ENCODE data around the gene LTB.
"Not testable (repeated sequence)": the region's sequence is repeated elsewhere in the genome, so short reads cannot be mapped to it uniquely, and the experiment has no call there.

The LTB gene

DNA sequence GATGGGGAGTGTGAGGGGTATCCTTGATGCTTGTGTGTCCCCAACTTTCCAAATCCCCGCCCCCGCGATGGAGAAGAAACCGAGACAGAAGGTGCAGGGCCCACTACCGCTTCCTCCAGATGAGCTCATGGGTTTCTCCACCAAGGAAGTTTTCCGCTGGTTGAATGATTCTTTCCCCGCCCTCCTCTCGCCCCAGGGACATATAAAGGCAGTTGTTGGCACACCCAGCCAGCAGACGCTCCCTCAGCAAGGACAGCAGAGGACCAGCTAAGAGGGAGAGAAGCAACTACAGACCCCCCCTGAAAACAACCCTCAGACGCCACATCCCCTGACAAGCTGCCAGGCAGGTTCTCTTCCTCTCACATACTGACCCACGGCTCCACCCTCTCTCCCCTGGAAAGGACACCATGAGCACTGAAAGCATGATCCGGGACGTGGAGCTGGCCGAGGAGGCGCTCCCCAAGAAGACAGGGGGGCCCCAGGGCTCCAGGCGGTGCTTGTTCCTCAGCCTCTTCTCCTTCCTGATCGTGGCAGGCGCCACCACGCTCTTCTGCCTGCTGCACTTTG lies 6.8 kb downstream of the LTB start, which contains the start of gene TNF:
TNF (plus strand) TSS at position 231 of the 567 bp plus-strand sequence; CDS start at position 408, 177 bp downstream.
- DNase-seq (ENCODE audit: low spot score): no peak

DNA sequence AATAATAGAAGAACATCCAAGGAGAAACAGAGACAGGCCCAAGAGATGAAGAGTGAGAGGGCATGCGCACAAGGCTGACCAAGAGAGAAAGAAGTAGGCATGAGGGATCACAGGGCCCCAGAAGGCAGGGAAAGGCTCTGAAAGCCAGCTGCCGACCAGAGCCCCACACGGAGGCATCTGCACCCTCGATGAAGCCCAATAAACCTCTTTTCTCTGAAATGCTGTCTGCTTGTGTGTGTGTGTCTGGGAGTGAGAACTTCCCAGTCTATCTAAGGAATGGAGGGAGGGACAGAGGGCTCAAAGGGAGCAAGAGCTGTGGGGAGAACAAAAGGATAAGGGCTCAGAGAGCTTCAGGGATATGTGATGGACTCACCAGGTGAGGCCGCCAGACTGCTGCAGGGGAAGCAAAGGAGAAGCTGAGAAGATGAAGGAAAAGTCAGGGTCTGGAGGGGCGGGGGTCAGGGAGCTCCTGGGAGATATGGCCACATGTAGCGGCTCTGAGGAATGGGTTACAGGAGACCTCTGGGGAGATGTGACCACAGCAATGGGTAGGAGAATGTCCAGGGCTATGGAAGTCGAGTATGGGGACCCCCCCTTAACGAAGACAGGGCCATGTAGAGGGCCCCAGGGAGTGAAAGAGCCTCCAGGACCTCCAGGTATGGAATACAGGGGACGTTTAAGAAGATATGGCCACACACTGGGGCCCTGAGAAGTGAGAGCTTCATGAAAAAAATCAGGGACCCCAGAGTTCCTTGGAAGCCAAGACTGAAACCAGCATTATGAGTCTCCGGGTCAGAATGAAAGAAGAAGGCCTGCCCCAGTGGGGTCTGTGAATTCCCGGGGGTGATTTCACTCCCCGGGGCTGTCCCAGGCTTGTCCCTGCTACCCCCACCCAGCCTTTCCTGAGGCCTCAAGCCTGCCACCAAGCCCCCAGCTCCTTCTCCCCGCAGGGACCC lies 7.8 kb downstream of the LTB start:
- DNase-seq (ENCODE audit: low spot score): no peak

GRCh38 chr6:31573239-31574105 lies 8.8 kb downstream of the LTB start:
- DNase-seq (ENCODE audit: low spot score): no peak

DNA sequence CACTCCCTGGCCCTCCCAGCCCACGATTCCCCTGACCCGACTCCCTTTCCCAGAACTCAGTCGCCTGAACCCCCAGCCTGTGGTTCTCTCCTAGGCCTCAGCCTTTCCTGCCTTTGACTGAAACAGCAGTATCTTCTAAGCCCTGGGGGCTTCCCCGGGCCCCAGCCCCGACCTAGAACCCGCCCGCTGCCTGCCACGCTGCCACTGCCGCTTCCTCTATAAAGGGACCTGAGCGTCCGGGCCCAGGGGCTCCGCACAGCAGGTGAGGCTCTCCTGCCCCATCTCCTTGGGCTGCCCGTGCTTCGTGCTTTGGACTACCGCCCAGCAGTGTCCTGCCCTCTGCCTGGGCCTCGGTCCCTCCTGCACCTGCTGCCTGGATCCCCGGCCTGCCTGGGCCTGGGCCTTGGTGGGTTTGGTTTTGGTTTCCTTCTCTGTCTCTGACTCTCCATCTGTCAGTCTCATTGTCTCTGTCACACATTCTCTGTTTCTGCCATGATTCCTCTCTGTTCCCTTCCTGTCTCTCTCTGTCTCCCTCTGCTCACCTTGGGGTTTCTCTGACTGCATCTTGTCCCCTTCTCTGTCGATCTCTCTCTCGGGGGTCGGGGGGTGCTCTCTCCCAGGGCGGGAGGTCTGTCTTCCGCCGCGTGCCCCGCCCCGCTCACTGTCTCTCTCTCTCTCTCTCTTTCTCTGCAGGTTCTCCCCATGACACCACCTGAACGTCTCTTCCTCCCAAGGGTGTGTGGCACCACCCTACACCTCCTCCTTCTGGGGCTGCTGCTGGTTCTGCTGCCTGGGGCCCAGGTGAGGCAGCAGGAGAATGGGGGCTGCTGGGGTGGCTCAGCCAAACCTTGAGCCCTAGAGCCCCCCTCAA lies 9.9 kb downstream of the LTB start, which contains the start of gene LTA:
LTA (plus strand) TSS at position 249 of the 871 bp plus-strand sequence; CDS start at position 703, 454 bp downstream.
- no peak for DNase-seq (ENCODE audit: low spot score)

DNA sequence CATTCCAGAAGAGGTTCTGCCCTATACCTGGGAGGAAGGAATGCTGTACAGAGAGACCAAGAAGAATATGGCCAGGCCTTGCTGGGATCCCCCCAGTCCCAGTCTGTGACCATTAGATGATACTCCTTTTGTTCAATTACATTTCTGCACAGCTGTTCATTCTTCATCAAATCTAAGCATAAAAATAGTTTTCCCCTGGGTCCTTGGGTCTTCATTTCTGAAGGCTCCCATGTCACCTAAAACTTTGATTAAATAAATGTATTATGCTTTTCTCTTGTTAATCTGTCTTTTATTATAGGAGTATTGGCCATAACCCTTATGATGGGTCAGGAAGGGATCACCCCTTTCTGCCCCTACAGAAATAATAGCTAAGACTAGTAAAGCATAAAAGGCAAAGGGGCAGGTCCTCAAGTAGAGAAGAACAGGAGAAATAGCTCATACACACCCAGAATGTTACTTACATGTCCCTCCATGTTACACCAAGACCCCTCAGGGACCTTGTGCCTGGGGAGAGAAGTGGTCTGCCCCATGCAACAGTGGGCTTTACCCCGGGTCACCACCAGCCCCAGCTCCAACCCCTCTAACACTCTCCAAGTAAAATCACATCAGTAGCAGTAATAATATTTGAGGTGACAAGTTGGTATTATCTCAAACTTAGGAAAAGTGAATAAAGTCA lies 12.2 kb downstream of the LTB start:
- DNase-seq (ENCODE audit: low spot score): no peak

- DNase-seq (ENCODE audit: low spot score): no peak
These were observed 13.7 kb downstream of the LTB start for GRCh38 chr6:31568537-31568961.

DNA sequence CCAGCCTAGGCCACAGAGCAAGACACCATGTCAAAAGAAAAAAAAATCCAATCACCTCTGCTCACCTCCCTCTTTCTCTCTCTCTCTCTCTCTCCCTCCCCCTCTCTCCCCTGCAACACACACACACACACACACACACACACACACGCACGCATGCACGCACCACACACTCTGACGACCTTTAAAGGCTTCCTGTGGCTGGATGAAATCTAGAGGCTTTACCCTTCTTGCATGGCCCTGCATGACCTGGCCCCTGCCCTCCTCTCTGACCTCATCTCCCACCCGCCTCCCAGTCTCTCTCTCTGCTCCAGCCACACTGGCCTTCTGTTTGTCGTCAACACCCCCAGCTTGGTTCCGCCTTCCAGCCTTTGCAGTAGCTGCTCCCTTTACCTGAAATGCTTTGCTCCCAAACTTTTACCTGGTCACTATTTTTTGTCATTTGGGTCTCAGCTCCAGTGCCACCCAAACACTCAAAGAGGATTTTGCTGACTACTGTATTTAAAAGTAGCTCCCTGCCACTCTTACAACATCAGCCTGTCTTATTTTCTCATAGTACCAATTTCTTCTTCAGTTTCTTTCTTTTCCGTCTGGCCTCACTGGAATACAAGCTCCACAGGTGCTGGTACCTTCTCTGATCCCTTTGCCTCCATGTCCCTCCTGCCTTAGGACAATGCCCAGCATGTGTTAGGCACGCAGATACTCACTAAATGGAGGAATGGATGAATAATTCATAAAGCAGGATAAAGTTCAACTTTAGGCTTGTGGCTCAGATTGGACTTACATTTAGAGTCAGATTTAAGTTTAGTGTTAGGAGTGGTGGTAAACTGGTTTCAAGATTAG lies 14.5 kb downstream of the LTB start:
- no peak for DNase-seq (ENCODE audit: low spot score)

DNA sequence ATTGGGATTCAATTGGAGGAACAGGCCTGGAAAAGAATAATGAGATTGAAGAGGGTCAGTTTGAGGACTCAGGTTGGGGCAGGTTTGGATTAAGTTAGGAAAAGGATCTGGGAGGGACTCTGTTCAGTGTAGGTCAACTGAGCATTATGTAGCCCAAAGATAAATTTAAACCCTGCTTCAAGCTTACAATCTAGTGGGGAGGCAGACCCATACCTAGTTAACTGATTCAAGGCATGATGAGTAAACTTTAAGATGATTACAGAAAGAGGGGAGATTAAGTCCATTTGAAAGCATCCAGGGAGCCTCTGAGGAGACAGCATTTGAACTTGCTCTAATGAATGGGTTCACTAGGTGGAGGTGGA lies 21.5 kb downstream of the LTB start:
- no peak for DNase-seq (ENCODE audit: low spot score)

- peak; percentile 40 for DNase-seq (ENCODE audit: low spot score)
These were observed 22.1 kb downstream of the LTB start for GRCh38 chr6:31559958-31560696.

GRCh38 chr6:31559606-31559957 lies 22.6 kb downstream of the LTB start:
- no peak for DNase-seq (ENCODE audit: low spot score)

GRCh38 chr6:31558631-31559500 lies 23.4 kb downstream of the LTB start:
- DNase-seq (ENCODE audit: low spot score): no peak

DNA sequence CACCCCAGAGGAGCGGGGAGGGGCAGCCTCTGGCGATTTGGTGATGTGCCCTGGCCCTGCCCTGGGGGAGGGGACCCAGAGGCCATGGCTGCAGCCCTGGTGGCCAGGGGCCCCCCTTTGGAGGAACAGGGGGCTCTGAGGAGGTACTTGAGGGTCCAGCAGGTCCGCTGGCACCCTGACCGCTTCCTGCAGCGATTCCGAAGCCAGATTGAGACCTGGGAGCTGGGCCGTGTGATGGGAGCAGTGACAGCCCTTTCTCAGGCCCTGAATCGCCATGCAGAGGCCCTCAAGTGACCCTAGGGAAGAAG lies 24.0 kb downstream of the LTB start:
- no peak for DNase-seq (ENCODE audit: low spot score)

DNA sequence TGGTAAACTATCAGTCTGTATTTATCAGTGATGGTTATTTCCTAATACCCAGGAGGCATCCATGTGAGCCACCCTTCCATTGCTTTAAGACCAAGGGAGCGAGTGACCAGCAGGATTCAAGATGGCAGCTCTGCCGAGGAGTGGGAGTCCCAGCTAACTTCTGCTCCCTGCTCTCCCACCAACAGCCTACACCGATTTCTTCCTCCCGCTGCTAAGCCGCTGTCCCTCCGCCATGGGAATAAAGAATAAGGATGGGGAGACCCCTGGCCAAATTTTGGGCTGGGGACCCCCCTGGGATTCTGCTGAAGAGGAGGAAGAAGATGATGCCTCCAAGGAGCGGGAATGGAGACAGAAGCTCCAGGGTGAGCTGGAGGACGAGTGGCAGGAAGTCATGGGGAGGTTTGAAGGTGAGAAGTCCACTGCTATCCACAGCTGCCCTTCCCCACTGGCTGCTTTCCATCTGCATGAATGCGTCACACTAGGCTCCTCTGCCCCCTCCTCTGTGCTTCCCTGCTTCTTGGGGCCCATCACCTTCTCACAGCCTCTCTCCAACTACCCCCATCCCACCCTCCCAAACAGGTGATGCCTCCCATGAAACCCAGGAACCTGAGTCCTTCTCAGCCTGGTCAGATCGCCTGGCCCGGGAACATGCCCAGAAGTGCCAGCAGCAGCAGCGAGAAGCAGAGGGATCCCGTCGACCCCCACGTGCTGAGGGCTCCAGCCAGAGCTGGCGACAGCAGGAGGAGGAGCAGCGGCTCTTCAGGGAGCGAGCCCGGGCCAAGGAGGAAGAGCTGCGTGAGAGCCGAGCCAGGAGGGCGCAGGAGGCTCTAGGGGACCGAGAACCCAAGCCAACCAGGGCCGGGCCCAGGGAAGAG lies 24.5 kb downstream of the LTB start:
- no peak for DNase-seq (ENCODE audit: low spot score)

DNA sequence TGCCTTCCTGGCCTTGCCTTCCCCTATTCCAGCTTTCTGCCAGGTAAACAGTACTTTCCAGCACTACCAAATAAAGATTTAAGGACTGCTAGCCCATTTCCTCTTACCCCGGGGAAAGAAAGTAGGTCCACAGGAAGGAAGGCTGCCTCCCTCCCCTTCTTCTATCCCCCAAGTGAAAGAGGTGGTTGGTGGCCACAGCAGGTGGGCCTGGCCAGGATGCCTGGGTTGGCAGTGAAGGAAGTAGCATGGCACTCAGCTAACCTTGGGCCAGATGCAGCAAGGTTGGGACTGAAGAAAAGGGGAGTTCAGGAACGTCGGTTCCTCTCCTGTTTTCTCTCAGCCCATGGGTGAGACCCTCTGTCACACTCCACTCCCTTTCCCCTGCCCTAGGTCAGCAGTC lies 25.9 kb downstream of the LTB start:
- DNase-seq (ENCODE audit: low spot score): no peak

- not testable (repeated sequence) for DNase-seq (ENCODE audit: low spot score)
These were observed 30.9 kb downstream of the LTB start for GRCh38 chr6:31551371-31551770.

- no peak for DNase-seq (ENCODE audit: low spot score)
These were observed 33.7 kb downstream of the LTB start for GRCh38 chr6:31548544-31548873.

DNA sequence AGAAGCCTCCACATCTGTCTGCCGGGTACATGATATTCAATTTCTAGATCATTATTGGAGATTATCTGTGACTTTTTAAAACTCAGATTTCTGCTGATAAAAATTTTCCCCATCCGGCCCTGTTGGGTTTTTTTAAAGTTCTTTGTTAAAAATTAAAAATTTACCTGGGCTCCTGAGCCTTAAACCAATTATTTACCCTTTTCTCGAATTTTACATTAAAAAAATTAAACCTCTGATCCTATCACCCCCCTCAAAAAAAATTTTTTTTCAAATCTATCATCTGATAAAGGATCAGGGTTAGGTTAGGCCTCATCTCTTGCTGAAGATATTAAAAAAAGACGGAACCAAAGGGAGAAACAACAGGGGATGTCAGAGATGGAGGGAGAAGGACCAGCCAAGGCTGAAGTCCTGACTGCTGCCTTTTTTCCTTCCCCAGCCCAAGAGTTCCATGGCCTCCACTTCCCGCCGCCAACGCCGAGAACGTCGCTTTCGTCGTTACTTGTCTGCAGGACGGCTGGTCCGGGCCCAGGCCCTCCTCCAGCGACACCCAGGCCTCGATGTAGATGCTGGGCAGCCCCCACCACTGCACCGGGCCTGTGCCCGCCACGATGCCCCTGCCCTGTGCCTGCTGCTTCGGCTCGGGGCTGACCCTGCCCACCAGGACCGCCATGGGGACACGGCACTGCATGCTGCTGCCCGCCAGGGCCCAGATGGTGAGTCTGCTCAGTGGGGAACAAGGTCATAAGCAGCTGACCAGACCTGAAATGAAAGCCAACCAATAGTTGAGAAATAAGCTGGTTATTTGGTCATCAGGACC lies 34.3 kb downstream of the LTB start:
- no peak for DNase-seq (ENCODE audit: low spot score)
